NCI-H128 (cell line): ENCODE measurements around the gene CAPN10.

Experiments
- DNase-seq: peaks from one replicate; lab custom pipeline; 2025; ENCODE audit not compliant: unreplicated experiment; lab: John Stamatoyannopoulos, UW

Gene CAPN10

GRCh38 chr2:240620859-240621258 is 34.3 kb downstream of the CAPN10 start:
- no peak for DNase-seq

DNA sequence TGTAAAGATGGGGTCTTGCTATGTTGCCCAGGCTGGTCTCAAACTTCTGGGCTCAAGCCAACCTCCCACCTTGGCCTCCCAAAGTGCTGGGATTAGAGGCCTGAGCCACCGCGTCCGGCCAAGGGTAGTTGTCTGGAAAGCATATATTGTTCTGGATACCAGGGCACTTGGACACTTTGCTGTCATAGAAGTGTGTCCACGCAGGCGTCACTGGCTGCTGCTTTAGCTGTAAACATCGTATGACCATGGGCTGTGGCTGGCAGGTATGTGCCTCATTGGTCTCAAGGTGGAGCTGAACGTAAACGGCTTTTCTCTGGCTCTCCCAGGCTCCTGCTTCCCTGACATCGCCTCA is 35.5 kb downstream of the CAPN10 start:
- DNase-seq, result no peak

DNA sequence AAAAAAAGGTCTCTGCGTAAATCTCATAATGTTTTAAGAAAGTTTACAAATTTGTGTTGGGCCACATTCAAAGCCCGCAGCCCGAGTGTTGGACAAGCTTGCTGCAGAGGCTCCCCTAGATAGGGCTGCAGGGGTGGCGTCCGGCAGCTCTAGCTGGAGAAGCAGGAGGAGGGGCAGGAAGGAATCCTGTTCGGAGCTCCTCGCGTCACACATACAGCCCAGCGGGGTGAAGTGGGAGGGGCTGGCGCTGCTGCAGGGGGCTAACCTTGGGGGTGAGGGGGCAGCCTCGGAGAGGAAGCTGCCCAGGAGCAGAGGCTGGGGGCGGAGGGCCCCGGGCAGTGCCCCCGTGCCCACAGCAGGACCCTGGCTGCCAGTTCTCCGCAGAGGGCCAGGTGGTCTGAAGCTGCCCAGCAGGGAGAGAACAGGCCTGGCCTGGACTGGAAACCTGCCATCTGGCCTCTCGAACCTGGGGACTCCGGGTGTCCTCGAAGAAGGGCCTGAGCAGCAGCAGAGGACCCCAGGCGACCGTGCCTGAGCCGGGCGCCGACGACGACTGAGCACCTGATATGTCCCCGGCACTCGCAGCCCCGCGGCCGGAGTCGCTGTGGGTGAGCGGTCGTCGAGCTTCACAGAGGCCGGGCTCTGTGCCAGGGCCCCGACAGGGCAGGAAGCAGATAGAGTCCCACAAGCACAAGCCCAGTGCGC is 36.1 kb downstream of the CAPN10 start:
- DNase-seq, result no peak

- DNase-seq, result no peak
These were observed 37.0 kb downstream of the CAPN10 start for GRCh38 chr2:240623531-240624010.

GRCh38 chr2:240624011-240624949 is 37.7 kb downstream of the CAPN10 start:
- DNase-seq, result no peak

DNA sequence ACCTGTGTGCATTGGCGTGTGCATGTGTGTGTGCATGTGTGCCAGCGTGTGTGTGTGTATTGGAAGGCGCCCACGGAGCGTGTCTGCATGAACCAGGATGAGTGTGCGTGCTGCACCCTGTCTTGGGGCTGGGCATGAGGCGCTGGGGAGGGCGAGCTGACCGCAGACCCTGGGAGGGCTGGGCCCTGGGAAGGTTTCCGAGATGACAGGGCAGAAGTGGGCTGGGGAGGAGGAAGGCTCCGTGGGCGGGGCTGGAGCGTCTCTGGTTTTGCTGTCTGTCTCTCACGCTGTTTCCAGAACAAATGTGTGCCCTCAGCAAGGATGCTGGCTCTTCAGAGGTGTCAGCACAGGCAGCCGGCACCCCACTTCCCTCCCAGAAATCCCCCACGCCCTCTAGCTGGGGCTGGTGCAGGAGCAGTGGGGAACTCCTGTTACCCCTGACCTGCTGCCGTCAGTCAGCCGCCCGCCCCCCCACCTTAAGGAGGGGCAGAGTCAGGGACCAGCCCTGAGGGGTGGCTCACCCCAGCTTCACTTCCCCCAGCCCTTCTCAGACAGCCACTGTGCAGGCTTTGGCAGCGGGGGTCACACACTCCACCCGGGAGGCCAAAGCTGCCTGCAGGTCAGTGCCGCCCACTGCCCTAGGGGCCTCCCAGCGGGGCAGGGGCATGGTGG is 38.6 kb downstream of the CAPN10 start, which contains the start of gene GPR35:
Gene GPR35, plus strand, starts transcription at position 531 of the 672 bp plus-strand sequence. CDS start 4,473 bp downstream, outside the sequence.
- no peak for DNase-seq

DNA sequence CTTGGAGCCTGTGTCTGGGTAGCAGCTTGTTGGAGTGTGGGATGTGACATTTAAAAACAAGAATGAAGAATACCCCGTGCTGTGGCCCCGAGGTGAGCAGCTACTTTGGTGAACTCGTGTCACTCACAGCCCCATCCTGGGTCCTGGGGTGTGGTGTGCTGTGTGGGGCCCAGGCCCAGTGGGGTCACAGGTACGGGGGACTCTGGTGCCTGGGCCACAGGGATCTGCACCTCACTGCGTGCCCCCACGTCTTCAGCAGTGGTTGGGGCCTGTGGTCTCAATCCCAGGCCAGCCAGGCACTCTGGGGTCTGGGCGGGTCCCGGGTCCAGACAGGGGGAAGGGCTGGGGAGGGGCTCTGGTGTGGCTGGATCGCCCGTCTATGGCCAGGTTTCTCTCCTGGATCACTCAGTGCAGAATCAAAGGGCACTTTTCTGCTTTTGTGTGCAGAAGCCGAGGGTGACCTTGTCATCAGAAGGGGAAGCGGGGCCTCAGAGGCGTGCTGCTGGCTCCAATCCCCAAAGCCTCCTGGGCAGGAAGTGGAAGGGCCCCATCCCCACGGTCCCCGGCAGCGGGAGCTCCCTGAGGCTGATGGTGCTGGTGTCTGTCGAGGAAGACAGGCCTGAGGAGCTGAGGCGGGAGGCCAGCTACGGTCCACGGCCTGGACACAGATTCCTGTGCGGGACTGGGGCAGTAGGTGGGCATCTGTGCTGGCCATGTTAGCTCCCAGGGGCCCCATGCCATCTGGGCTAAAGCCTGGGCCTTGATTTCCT is 40.2 kb downstream of the CAPN10 start:
- no peak for DNase-seq

GRCh38 chr2:240627736-240628506 is 41.4 kb downstream of the CAPN10 start:
- no peak for DNase-seq

- no peak for DNase-seq
These were observed 41.9 kb downstream of the CAPN10 start for GRCh38 chr2:240628507-240628807.

DNA sequence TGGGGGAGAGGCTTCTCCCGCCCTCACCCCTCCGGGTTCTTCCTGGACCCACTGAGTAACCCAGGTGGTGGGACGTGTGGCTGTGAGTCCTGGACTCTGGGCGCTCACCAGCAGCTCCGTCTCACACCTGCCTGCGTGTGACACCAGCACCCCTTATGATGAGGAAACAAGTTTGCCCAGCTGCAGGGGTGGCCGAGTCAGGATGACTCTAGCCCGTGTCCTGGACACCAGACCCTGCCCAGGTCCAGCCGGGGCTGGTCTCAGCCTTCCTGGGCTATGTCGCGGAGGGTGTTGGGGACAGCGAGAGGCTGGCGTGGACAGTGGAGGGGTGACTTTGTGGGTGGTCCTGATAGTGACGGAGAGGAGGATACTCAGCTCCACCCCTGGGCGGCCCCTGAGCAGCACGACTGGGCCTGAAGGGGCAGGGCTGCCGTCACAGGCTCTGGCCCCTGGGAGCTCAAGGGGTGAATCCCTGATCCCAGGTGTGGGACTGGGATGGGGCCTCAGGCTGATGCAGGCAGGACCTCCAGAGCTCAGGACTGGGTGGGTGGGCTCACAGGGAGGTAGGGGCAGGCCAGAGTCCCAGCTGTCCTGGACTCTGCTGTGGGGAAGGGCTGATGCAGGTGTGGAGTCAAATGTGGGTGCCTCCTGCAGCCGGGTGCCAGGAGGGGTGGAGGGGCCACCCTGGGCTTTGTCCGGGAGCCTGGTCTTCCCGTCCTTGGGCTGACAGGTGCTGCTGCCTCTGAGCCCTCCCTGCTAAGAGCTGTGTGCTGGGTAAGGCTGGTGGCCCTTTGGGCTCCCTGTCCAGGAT is 42.5 kb downstream of the CAPN10 start:
- no peak for DNase-seq

- DNase-seq, result no peak
These were observed 43.1 kb downstream of the CAPN10 start for GRCh38 chr2:240629619-240629967.

DNA sequence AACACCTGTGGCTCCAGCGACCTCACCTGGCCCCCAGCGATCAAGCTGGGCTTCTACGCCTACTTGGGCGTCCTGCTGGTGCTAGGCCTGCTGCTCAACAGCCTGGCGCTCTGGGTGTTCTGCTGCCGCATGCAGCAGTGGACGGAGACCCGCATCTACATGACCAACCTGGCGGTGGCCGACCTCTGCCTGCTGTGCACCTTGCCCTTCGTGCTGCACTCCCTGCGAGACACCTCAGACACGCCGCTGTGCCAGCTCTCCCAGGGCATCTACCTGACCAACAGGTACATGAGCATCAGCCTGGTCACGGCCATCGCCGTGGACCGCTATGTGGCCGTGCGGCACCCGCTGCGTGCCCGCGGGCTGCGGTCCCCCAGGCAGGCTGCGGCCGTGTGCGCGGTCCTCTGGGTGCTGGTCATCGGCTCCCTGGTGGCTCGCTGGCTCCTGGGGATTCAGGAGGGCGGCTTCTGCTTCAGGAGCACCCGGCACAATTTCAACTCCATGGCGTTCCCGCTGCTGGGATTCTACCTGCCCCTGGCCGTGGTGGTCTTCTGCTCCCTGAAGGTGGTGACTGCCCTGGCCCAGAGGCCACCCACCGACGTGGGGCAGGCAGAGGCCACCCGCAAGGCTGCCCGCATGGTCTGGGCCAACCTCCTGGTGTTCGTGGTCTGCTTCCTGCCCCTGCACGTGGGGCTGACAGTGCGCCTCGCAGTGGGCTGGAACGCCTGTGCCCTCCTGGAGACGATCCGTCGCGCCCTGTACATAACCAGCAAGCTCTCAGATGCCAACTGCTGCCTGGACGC is 43.6 kb downstream of the CAPN10 start:
- DNase-seq, result no peak

DNA sequence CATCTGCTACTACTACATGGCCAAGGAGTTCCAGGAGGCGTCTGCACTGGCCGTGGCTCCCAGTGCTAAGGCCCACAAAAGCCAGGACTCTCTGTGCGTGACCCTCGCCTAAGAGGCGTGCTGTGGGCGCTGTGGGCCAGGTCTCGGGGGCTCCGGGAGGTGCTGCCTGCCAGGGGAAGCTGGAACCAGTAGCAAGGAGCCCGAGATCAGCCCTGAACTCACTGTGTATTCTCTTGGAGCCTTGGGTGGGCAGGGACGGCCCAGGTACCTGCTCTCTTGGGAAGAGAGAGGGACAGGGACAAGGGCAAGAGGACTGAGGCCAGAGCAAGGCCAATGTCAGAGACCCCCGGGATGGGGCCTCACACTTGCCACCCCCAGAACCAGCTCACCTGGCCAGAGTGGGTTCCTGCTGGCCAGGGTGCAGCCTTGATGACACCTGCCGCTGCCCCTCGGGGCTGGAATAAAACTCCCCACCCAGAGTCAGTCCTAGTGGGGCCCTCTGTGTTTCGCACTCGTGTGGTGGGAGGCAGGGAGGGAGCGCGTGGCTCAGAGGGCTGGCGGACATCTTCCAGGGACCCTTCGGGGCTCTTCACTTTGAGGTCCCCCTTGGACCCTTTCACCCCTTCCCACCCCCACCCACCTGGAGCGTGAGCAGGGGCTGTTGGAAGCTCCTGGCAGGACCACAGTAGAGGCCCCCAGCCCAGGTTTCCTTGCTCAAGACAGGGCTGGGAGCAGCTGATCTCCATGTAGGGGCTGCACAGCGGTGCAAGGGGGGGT is 44.4 kb downstream of the CAPN10 start:
- DNase-seq, result no peak

DNA sequence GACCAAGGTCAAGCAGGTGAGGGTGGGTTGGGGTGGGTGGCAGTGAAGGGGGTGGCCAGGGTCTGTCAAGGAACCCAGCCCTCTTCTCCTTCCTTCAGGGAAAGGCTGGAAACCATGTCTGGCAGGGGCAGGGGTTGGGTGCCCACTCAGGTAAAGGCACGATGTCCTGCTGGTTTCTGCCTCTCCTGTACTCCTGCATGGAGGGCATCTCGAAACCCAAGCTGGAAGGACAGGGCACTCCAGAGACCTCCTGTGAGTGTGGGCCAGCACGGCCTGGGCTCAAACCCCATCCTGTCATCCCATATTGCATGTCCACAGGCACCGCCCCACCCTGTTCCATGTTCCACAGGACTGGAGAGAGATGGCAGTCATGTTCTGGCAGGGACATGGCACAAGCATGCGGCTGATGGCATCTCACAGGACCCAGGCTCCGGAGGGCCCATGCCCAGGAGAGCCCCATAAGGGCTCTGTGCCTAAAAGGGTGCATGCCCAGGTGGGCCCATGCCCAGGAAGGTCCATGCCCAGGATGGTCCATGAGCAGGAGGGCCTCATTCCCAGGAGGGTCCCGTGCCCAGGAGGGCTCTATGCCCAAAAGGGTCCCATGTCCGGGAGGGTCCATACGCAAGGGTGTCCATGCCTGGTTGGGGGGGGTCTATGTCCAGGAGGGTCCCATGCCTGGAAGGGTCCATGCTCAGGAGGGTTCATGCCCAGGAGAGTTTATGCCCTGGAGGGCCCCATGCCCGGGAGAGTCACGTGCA is 45.2 kb downstream of the CAPN10 start:
- DNase-seq, result no peak

GRCh38 chr2:240632306-240632721 is 45.8 kb downstream of the CAPN10 start:
- no peak for DNase-seq

DNA sequence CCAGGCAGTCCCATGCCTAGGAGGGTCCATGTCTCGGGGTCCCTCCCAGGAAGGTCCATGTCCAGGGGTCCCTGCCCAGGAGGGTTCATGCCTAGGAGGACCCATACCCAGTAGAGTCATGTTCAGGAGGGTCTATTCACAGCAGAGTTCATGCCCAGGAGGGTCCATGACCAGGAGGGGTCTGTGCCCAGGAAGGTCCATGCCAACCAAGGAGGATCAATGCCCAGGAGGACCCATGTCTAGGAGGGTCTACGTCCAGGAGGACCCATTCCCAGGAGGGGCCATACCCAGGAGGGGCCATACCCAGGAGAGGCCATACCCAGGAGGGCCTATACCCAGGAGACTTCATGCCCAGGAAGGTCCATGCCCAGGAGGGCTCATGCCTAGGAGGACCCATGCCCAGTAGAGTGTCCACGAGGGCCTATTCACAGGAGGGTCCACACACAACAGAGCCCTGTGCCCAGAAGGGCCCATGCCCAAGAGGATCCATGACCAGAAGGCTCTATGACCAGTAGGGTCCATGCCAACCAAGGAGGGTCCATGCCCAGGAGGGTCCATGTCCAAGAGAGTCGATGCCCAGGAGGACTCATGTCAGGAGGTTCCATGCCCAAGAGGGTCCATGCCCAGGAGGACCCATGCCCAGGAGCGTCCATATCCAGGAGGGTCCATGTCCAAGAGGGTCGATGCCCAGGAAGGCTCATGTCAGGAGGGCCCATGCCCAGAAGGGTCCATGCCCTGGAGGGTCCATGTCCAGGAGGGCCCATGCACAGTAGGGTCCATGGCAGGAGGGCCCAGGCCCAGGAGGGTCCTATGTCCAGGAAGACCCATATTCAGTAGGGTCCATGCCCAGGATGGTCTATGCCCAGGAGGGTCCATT is 48.8 kb downstream of the CAPN10 start:
- no peak for DNase-seq
